Endothelial cell of umbilical vein (primary cell): ENCODE data around the gene PYGO2. TPM values are rescaled to one million over a fixed set of nuclear protein-coding genes. Genes with fewer than 3 reads are reported as not detected.

ENCODE experiments used
- BruUV-seq: library from RNA; stranded (reverse); fragments of 400-500 nt; replicated peaks from 2 replicates; lab custom pipeline; 2021; lab: Mats Ljungman, UMichigan
- CTCF ChIA-PET: fragments of 300-600, 350-600 bp; sonication (Branson Sonifier 250); formaldehyde crosslinking; loops from one replicate; lab custom pipeline; 2021; ENCODE audit warnings: antibody characterized with exemption, inconsistent platforms; lab: Charles Lee
- POLR2A ChIA-PET: fragments of 300-600, 350-600 bp; sonication (Branson Sonifier 250); formaldehyde crosslinking; loops from one replicate; lab custom pipeline; 2021; ENCODE audit warnings: antibody characterized with exemption, inconsistent platforms; lab: Charles Lee
- DNase-seq: peaks from one replicate; pipeline ENCODE4 v3.0.0-alpha.2; 2011; ENCODE audit warnings: low read depth, low spot score
- FAIRE-seq: peaks from 2 replicates; lab custom pipeline; 2011; peaks lifted over from hg19 to GRCh38; lab: Jason Lieb, UNC
- H2AFZ ChIP-seq: 2 replicates; pipeline ENCODE4 v1.6.0; 2012; ENCODE audit warnings: low read depth, low read length, control low read depth, inconsistent platforms
- H3K27ac ChIP-seq: 2 replicates; pipeline ENCODE4 v1.5.1; 2011; ENCODE audit warnings: low read depth, mild to moderate bottlenecking, control low read depth, low read length, moderate library complexity; ENCODE audit not compliant: insufficient read depth
- H3K27me3 ChIP-seq, 2 experiments: 2 replicates each; pipeline versions ENCODE4 v1.6.0 to v1.6.1; 2011; ENCODE audit warnings: low read length in 2 of 2, mixed read lengths in 1 of 2; ENCODE audit not compliant: control insufficient read depth in 2 of 2, insufficient read depth in 2 of 2
- H3K36me3 ChIP-seq, 2 experiments: 2 replicates in 1 of 2; 3 replicates in 1 of 2; pipeline ENCODE4 v1.5.1; 2011; ENCODE audit warnings: low read length in 2 of 2, mild to moderate bottlenecking in 1 of 2, moderate library complexity in 1 of 2; ENCODE audit not compliant: control insufficient read depth in 2 of 2, insufficient read depth in 2 of 2; ENCODE audit errors: extremely low read depth in 1 of 2
- H3K4me1 ChIP-seq: 3 replicates; pipeline ENCODE4 v1.5.1; 2011; ENCODE audit warnings: mild to moderate bottlenecking, low read length; ENCODE audit not compliant: control insufficient read depth, insufficient read depth; ENCODE audit errors: extremely low read depth
- H3K4me2 ChIP-seq: 2 replicates; pipeline ENCODE4 v1.6.1; 2011; ENCODE audit warnings: low read length, control low read depth, mixed read lengths; ENCODE audit not compliant: insufficient read depth
- H3K4me3 ChIP-seq, 3 experiments: fragments of 200-600 bp in 1 of 3; sonication (generic), shearing (Covaris generic) in 1 of 3; replicated peaks in 1 of 3; 2 replicates each; pipeline ENCODE4 v1.5.1; 2011 to 2016; ENCODE audit warnings: control low read depth in 3 of 3, low read length in 3 of 3, mild to moderate bottlenecking in 2 of 3, inconsistent platforms in 1 of 3, low read depth in 1 of 3, moderate library complexity in 1 of 3; ENCODE audit not compliant: insufficient read depth in 1 of 3
- H3K79me2 ChIP-seq: 2 replicates; pipeline ENCODE4 v1.6.0; 2012; ENCODE audit warnings: low read length, inconsistent platforms; ENCODE audit not compliant: control insufficient read depth, insufficient read depth
- H3K9ac ChIP-seq: replicated peaks from 2 replicates; pipeline ENCODE3; 2011; ENCODE audit warnings: low read length, control low read depth; ENCODE audit not compliant: insufficient read depth; ENCODE audit errors: extremely low read depth
- H3K9me1 ChIP-seq: replicated peaks from 3 replicates; pipeline ENCODE4 v1.6.0; 2011; ENCODE audit warnings: mild to moderate bottlenecking, low read length; ENCODE audit not compliant: control insufficient read depth, insufficient read depth; ENCODE audit errors: extremely low read depth
- H3K9me3 ChIP-seq: replicated peaks from 2 replicates; pipeline ENCODE4 v1.5.1; 2012; ENCODE audit warnings: low read length, inconsistent platforms; ENCODE audit not compliant: control insufficient read depth, insufficient read depth
- H4K20me1 ChIP-seq: replicated peaks from 2 replicates; pipeline ENCODE3; 2011; ENCODE audit warnings: mild to moderate bottlenecking, low read length; ENCODE audit not compliant: control insufficient read depth, insufficient read depth; ENCODE audit errors: extremely low read depth
- CTCF ChIP-seq, 2 donors: IDR thresholded peaks; 1 replicate in 1 of 2; 2 replicates in 1 of 2; pipeline ENCODE4 v1.5.1; 2011; ENCODE audit warnings: low read length in 2 of 2, mild to moderate bottlenecking in 2 of 2, moderate library complexity in 2 of 2, control low read depth in 1 of 2, inconsistent platforms in 1 of 2, low read depth in 1 of 2; ENCODE audit not compliant: insufficient read depth in 1 of 2; ENCODE audit errors: extremely low read depth in 1 of 2
- EZH2 ChIP-seq: IDR thresholded peaks from 2 replicates; pipeline ENCODE4 v1.6.1; 2012; ENCODE audit warnings: borderline replicate concordance, low read depth, mild to moderate bottlenecking, moderate library complexity, low read length, inconsistent platforms; ENCODE audit not compliant: severe bottlenecking
- MYC ChIP-seq: IDR thresholded peaks from one replicate; pipeline ENCODE4 v1.6.1; 2011; ENCODE audit warnings: mild to moderate bottlenecking, low read depth, low read length
- POLR2AphosphoS5 ChIP-seq: IDR thresholded peaks from 2 replicates; pipeline ENCODE4 v1.6.1; 2012; ENCODE audit warnings: low read depth, mild to moderate bottlenecking, control low read depth, low read length, moderate library complexity; ENCODE audit not compliant: insufficient read depth
- dilution Hi-C: fragments of 300-500 bp; cut with MboI; formaldehyde crosslinking; loops from one replicate; pipeline ENCODE4 v1.15.0; 2019; ENCODE audit warnings: low sequenced_read_pairs; ENCODE audit not compliant: extremely low pct_ligation_motif_present
- intact Hi-C: fragments of 100-400 bp; cut with micrococcal nuclease; formaldehyde crosslinking; loops from one replicate; pipeline ENCODE4 v1.10.0; 2022
- polyA plus RNA-seq, 4 experiments: library from polyadenylated mRNA; depleted of rRNA in 3 of 4; stranded (reverse) in 3 of 4; unstranded in 1 of 4; fragments of >200 nt; gene quantifications; 2 replicates each; pipeline versions ENCODE4 v1.2.1 to v1.2.3, GENCODE V29; 2011 to 2012; ENCODE audit warnings: missing spikeins in 1 of 4
- total RNA-seq: library from RNA; stranded (reverse); gene quantifications from 2 replicates; pipeline ENCODE4 v1.2.3, GENCODE V29; 2021

The PYGO2 gene
- total and polyA plus RNA-seq, 2 donors (not counting 3 experiments of a cell fraction or from before 2014, with no cell fraction given): 19.3 to 21.5 TPM

GRCh38 chr1:154954541-154954940 lies 7.0 kb downstream of the PYGO2 start:
- no peaks in the 10 kb centered on the region for H4K20me1 ChIP-seq
- H3K4me2 ChIP-seq: no peak overlapping the region
- no TSS peak for BruUV-seq
- H3K27ac ChIP-seq: no peak overlapping the region
- no peak overlapping the region for H2AFZ ChIP-seq
- H3K36me3 ChIP-seq: peaks cover 0 to 18% of the 10 kb centered on the region in 2 experiments
- no peak for TF ChIP-seq MYC
- no peak for TF ChIP-seq POLR2AphosphoS5
- H3K4me3 ChIP-seq: no peak overlapping the region
- H3K9me1 ChIP-seq: no peaks in the 10 kb centered on the region
- no peaks in the 10 kb centered on the region for H3K9me3 ChIP-seq
- POLR2A ChIA-PET: no interaction called here
- DNase-seq (no peak), FAIRE-seq (no peak)
- intact Hi-C loops: loop anchor here (2.0 kb wide), 2 partner anchors 18 kb away; partner anchors contain the start of gene PMVK
- H3K4me1 ChIP-seq: peaks cover 19% of the 10 kb centered on the region
- dilution Hi-C loops: no loop called here
- CTCF ChIA-PET: interaction anchor here (1.5 to 2.6 kb wide), 8 partner anchors 18 to 395 kb away, joined by 4 to 33 read pairs (median 9); partner anchors contain the start of gene LENEP
- H3K9ac ChIP-seq: no peak overlapping the region
- H3K27me3 ChIP-seq: no peaks in the 10 kb centered on the region
- H3K79me2 ChIP-seq: no peaks in the 10 kb centered on the region

GRCh38 chr1:154953611-154954038 lies 8.0 kb downstream of the PYGO2 start:
- Histone ChIP-seq H3K9me1 (no peaks in the 10 kb centered on the region), H3K36me3 (peaks cover 0 to 13% of the 10 kb centered on the region in 2 experiments), H3K9ac (no peak overlapping the region), H3K4me3 (no peak overlapping the region), H3K27ac (no peak overlapping the region), H3K9me3 (no peaks in the 10 kb centered on the region), H2AFZ (no peak overlapping the region), H3K4me2 (no peak overlapping the region), H3K79me2 (no peaks in the 10 kb centered on the region), H3K27me3 (no peaks in the 10 kb centered on the region), H4K20me1 (no peaks in the 10 kb centered on the region), H3K4me1 (peaks cover 19% of the 10 kb centered on the region)
- intact Hi-C loops: loop anchor here (2.0 kb wide), 2 partner anchors 17 to 19 kb away; partner anchors contain the start of gene PMVK
- no peak for TF ChIP-seq CTCF (IDR thresholded peaks at IDR 0.05; ENCODE audit: extremely low read depth in 1 of 2, insufficient read depth in 1 of 2, low read depth in 1 of 2, low read length in 2 of 2)
- no peak for TF ChIP-seq EZH2
- no peak for FAIRE-seq
- ChIA-PET CTCF (interaction anchor here (0.9 to 2.4 kb wide), 3 partner anchors 9 to 131 kb away, joined by 3 to 10 read pairs (median 6); no protein-coding TSS in a partner anchor), POLR2A (no interaction called here)
- dilution Hi-C loops: no loop called here
- BruUV-seq: no TSS peak
- no peak for DNase-seq
